ENCODE measurements around the gene HIF3A. TPM values are rescaled to one million over a fixed set of nuclear protein-coding genes. Genes with fewer than 3 reads are reported as not detected.

The HIF3A gene
- total and polyA plus RNA-seq, 2 donors (not counting 3 experiments of a cell fraction or from before 2014, with no cell fraction given), result 8.1 to 8.5 TPM

GRCh38 chr19:46347985-46348384 is 51.1 kb downstream of the HIF3A start:
- peaks cover 39% of the 10 kb centered on the region for H3K4me1 ChIP-seq (ENCODE audit: control insufficient read depth, extremely low read depth, insufficient read depth, low read length)
- no peaks in the 10 kb centered on the region for H3K27me3 ChIP-seq (ENCODE audit: control insufficient read depth in 2 of 2, insufficient read depth in 2 of 2, low read length in 2 of 2)
- BruUV-seq (replicated peaks), result TSS peak; percentile 18
- no peaks in the 10 kb centered on the region for H4K20me1 ChIP-seq (replicated peaks; ENCODE audit: control insufficient read depth, extremely low read depth, insufficient read depth, low read length)
- intact Hi-C loops (cut with micrococcal nuclease), result loop anchor here (1.0 kb wide), 4 partner anchors 25 to 68 kb away; no protein-coding TSS in a partner anchor
- H3K4me2 ChIP-seq (ENCODE audit: insufficient read depth, low read length), result peak overlapping the region; percentile 78
- FAIRE-seq, result no peak
- DNase-seq (ENCODE audit: low read depth, low spot score), result no peak
- TF ChIP-seq, protein P1, sequence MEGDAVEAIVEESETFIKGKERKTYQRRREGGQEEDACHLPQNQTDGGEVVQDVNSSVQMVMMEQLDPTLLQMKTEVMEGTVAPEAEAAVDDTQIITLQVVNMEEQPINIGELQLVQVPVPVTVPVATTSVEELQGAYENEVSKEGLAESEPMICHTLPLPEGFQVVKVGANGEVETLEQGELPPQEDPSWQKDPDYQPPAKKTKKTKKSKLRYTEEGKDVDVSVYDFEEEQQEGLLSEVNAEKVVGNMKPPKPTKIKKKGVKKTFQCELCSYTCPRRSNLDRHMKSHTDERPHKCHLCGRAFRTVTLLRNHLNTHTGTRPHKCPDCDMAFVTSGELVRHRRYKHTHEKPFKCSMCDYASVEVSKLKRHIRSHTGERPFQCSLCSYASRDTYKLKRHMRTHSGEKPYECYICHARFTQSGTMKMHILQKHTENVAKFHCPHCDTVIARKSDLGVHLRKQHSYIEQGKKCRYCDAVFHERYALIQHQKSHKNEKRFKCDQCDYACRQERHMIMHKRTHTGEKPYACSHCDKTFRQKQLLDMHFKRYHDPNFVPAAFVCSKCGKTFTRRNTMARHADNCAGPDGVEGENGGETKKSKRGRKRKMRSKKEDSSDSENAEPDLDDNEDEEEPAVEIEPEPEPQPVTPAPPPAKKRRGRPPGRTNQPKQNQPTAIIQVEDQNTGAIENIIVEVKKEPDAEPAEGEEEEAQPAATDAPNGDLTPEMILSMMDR (IDR thresholded peaks at IDR 0.05; ENCODE audit: extremely low read depth in 1 of 2, insufficient read depth in 1 of 2, low read depth in 1 of 2, low read length in 2 of 2), result no peak
- TF ChIP-seq POLR2A (IDR thresholded peaks at IDR 0.05; ENCODE audit: low read depth, low read length) (no peak), JUN (IDR thresholded peaks at IDR 0.05; ENCODE audit: borderline replicate concordance, insufficient read depth, insufficient read length, low read depth) (no peak), EZH2 (IDR thresholded peaks at IDR 0.05; ENCODE audit: borderline replicate concordance, low read depth, low read length, severe bottlenecking) (no peak)
- dilution Hi-C loops (cut with MboI; ENCODE audit: extremely low pct_ligation_motif_present, low sequenced_read_pairs), result no loop called here
- POLR2A ChIA-PET, result no interaction called here
- CTCF ChIA-PET, result interaction anchor here (0.7 to 4.3 kb wide), 6 partner anchors 14 to 67 kb away, joined by 3 to 20 read pairs (median 5); no protein-coding TSS in a partner anchor
- H3K9me3 ChIP-seq (replicated peaks; ENCODE audit: control insufficient read depth, insufficient read depth, low read length), result no peaks in the 10 kb centered on the region
- peaks cover 0 to under 1% of the 10 kb centered on the region in 2 experiments for H3K36me3 ChIP-seq (ENCODE audit: control insufficient read depth in 2 of 2, extremely low read depth in 1 of 2, insufficient read depth in 2 of 2, low read length in 2 of 2)
- no peak overlapping the region for H3K27ac ChIP-seq (ENCODE audit: insufficient read depth, low read depth, low read length)
- no peak overlapping the region for H3K9ac ChIP-seq (replicated peaks; ENCODE audit: extremely low read depth, insufficient read depth, low read length)
- H3K9me1 ChIP-seq (replicated peaks; ENCODE audit: control insufficient read depth, extremely low read depth, insufficient read depth, low read length), result no peaks in the 10 kb centered on the region
- peaks cover 44% of the 10 kb centered on the region for H3K79me2 ChIP-seq (ENCODE audit: control insufficient read depth, insufficient read depth, low read length)
- no peak overlapping the region for H2AFZ ChIP-seq (ENCODE audit: low read depth, low read length)
- peak overlapping the region in 2 of 3 experiments; percentile 53 to 65 for H3K4me3 ChIP-seq (replicated peaks in 1 of 3; ENCODE audit: insufficient read depth in 1 of 3, low read depth in 1 of 3, low read length in 3 of 3)

DNA sequence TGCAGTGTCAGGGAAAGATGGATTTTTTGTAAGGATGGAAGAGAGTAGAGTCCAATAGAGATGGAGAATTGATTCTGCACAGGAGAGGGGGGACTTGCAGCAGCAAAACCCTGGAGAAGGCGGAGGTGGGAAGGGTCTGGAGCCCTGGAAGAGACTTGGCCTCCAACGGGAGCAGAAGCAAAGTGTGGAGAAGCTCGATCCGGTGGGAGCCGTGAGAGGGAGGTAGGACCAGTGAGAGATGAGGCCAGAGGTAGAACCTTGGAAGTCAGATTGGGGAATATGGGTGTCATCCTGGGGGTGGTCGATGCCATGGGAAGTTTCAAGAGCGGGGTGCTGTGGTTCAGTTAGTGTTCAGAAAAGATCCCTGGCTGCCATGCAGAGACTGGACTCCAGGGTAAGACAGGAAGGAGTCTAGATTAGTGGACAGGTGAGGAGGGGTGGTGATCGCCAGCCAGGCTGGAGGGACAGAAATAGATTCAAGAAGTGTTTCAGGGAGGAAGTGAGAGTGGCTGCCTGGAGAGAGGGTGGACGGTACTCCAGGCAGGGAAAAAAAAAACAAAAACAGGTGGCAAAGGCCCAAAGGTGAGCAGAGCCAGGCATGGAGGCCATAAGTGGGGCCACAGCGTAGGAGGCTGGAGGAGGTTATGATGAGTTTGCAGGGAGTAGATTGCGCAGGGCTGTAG is 52.6 kb downstream of the HIF3A start:
- no peak overlapping the region for H2AFZ ChIP-seq (ENCODE audit: low read depth, low read length)
- no peaks in the 10 kb centered on the region for H3K9me3 ChIP-seq (replicated peaks; ENCODE audit: control insufficient read depth, insufficient read depth, low read length)
- H3K4me2 ChIP-seq (ENCODE audit: insufficient read depth, low read length), result no peak overlapping the region
- POLR2A ChIA-PET, result no interaction called here
- no peaks in the 10 kb centered on the region for H3K9me1 ChIP-seq (replicated peaks; ENCODE audit: control insufficient read depth, extremely low read depth, insufficient read depth, low read length)
- H3K4me3 ChIP-seq (replicated peaks in 1 of 3; ENCODE audit: insufficient read depth in 1 of 3, low read depth in 1 of 3, low read length in 3 of 3), result no peak overlapping the region
- FAIRE-seq (no peak), DNase-seq (ENCODE audit: low read depth, low spot score) (no peak)
- no peaks in the 10 kb centered on the region for H4K20me1 ChIP-seq (replicated peaks; ENCODE audit: control insufficient read depth, extremely low read depth, insufficient read depth, low read length)
- H3K79me2 ChIP-seq (ENCODE audit: control insufficient read depth, insufficient read depth, low read length), result peaks cover 56% of the 10 kb centered on the region
- TF ChIP-seq, protein P2, sequence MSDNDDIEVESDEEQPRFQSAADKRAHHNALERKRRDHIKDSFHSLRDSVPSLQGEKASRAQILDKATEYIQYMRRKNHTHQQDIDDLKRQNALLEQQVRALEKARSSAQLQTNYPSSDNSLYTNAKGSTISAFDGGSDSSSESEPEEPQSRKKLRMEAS (IDR thresholded peaks at IDR 0.05; ENCODE audit: insufficient read depth, insufficient read length), result no peak
- no peak for TF ChIP-seq JUN (IDR thresholded peaks at IDR 0.05; ENCODE audit: borderline replicate concordance, insufficient read depth, insufficient read length, low read depth)
- H3K36me3 ChIP-seq (ENCODE audit: control insufficient read depth in 2 of 2, extremely low read depth in 1 of 2, insufficient read depth in 2 of 2, low read length in 2 of 2), result peaks cover 3 to 13% of the 10 kb centered on the region in 2 experiments
- BruUV-seq (replicated peaks), result no TSS peak
- H3K9ac ChIP-seq (replicated peaks; ENCODE audit: extremely low read depth, insufficient read depth, low read length), result no peak overlapping the region
- intact Hi-C loops (cut with micrococcal nuclease) (no loop called here), dilution Hi-C loops (cut with MboI; ENCODE audit: extremely low pct_ligation_motif_present, low sequenced_read_pairs) (no loop called here)
- CTCF ChIA-PET, result interaction anchor here (4.3 kb wide), 1 partner anchor 49 kb away, joined by 20 read pairs; no protein-coding TSS in a partner anchor
- H3K27ac ChIP-seq (ENCODE audit: insufficient read depth, low read depth, low read length), result no peak overlapping the region
- H3K4me1 ChIP-seq (ENCODE audit: control insufficient read depth, extremely low read depth, insufficient read depth, low read length), result peaks cover 39% of the 10 kb centered on the region
- no peaks in the 10 kb centered on the region for H3K27me3 ChIP-seq (ENCODE audit: control insufficient read depth in 2 of 2, insufficient read depth in 2 of 2, low read length in 2 of 2)
